Cardiac fibroblast (primary cell): ENCODE results near the gene KLHL30.
A peak's percentile ranks its signal among the peaks of the same experiment; 100 is the strongest.

Experiments used
- DNase-seq, 2 donors: peaks; one replicate each; pipeline versions ENCODE4 v3.0.0 to v3.0.0-alpha.2; 2010; ENCODE audit warnings: low read depth in 2 of 2
- H3K4me3 ChIP-seq, 2 donors: replicated peaks in 1 of 2; 1 replicate in 1 of 2; 2 replicates in 1 of 2; pipeline ENCODE4 v1.5.1; 2011; ENCODE audit warnings: low read depth in 2 of 2, low read length in 2 of 2, mild to moderate bottlenecking in 2 of 2, moderate library complexity in 1 of 2
- CTCF ChIP-seq: IDR thresholded peaks from one replicate; pipeline ENCODE4 v1.5.1; 2011; ENCODE audit warnings: low read depth, mild to moderate bottlenecking, low read length, inconsistent platforms

The KLHL30 gene

DNA sequence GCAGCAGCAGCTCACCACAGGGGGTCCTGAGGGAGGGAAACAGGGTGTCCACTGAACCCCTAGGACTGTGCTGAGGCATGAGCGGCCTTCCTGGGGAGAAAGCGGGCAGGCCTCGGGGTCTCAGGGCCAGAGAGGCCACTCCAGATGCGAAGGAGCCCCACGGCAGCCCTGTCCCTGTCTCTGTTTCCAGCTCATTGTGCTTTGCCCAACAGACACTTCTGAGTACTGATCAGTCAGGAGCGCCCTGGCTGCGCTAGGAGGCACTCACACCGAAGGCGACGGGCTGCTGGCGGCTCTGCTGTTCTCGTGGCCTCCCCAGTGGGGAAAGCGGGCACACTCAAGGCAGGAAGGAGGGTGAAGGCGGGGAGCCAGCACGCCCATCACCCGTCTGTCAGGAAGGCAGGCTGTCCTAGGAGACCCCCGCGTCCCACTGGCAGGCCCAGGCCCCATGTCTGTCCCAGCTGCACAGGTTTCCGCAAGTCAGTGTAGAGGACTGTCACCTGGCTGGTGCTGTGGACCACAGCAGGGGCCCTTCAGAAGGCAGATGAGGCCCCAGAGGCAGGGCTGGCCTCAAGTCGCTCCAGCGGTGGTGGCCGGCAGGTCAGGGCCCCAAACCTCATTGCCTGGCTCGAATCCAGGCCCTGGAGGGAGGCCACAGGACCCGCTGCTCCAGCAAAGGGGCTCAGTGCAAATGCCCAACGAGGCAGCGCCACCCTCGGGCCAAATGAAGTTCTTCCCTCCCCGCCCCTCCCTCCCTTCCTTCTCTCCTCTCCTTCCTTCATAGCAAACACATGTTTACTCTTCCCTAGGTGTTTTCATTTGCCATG, 31.6 kb upstream of the KLHL30 start:
- TF ChIP-seq CTCF, result peak; percentile 2
- no peak for DNase-seq
- no peak overlapping the region for H3K4me3 ChIP-seq

GRCh38 chr2:238107525-238108422, 30.7 kb upstream of the KLHL30 start:
- DNase-seq, result no peak
- TF ChIP-seq CTCF, result no peak
- H3K4me3 ChIP-seq, result no peak overlapping the region

- no peak overlapping the region for H3K4me3 ChIP-seq
- no peak for DNase-seq
- TF ChIP-seq CTCF, result no peak
These were observed 29.9 kb upstream of the KLHL30 start for GRCh38 chr2:238108423-238109183.

DNA sequence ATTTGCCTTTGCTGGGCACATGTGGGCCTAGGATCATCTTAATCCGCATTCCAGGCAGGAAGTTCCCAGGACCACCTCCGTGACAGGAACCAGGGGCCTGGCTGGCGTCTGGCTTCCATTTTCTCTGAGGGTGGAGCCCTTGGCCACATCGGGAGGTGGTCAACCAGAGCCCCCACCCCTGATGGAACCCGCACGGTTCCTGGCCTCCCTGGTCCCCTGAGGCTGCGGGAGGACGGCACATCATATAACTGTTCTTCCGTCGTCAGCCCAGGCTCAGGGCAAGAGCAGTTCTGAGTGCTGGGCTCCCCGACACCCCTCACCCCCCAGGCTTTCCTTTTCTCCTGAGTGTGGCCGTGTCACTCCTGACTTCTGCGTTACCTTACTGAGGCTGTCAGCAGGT, 24.9 kb upstream of the KLHL30 start:
- TF ChIP-seq CTCF, result no peak
- no peak overlapping the region for H3K4me3 ChIP-seq
- no peak for DNase-seq

DNA sequence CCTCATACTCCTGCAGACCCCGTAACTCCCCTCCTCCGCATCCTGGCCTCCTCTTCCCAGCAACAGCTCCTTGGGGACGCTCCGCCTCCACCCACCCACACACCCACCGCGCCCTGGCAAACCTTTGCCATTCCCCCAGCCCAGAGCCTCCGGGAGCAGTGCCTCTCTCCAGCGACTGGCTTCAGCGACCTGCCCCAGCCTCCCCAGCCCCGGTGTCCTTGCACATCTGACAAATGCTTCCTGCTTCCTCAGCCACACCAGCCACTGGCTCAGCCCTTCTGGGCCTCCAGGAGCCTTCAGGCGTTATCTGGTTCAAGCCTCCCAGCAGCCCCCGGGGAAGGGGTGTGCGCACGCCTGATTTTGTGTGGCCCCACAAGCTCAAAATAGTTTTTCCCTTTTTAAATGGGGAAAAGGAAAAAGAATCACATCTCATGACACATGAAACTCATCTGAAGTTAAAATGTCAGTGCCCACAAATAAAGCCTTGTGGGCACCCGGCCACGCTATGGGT, 24.1 kb upstream of the KLHL30 start:
- DNase-seq, result no peak
- no peak overlapping the region for H3K4me3 ChIP-seq
- TF ChIP-seq CTCF, result no peak
